Adrenal gland (tissue), 5 donors: ENCODE data around the gene AUTS2.

Experiments
- POLR2A ChIP-seq, 2 donors: fragments of 450-650 bp; IDR thresholded peaks; one replicate each; pipeline ENCODE4 v1.6.1; 2017; ENCODE audit warnings: antibody characterized with exemption in 2 of 2, mild to moderate bottlenecking in 2 of 2, moderate library complexity in 1 of 2
- TF ChIP-seq, protein P1 (sequence below), 6 experiments: fragments of 450-650 bp in 4 of 6; fragments of 200-600 bp in 2 of 6; sonication (generic) in 1 of 6; IDR thresholded peaks; 1 replicate in 5 of 6; 2 replicates in 1 of 6; pipeline versions ENCODE4 v1.5.1 to v1.8.0; 2016 to 2021; ENCODE audit warnings: antibody characterized with exemption in 6 of 6, mild to moderate bottlenecking in 2 of 6, moderate library complexity in 1 of 6
- donor health status: DM: no; HTN: no; CAD: no.

GRCh38 chr7:70016044-70016770 is 417.9 kb downstream of the AUTS2 start:
- TF ChIP-seq, protein P1, sequence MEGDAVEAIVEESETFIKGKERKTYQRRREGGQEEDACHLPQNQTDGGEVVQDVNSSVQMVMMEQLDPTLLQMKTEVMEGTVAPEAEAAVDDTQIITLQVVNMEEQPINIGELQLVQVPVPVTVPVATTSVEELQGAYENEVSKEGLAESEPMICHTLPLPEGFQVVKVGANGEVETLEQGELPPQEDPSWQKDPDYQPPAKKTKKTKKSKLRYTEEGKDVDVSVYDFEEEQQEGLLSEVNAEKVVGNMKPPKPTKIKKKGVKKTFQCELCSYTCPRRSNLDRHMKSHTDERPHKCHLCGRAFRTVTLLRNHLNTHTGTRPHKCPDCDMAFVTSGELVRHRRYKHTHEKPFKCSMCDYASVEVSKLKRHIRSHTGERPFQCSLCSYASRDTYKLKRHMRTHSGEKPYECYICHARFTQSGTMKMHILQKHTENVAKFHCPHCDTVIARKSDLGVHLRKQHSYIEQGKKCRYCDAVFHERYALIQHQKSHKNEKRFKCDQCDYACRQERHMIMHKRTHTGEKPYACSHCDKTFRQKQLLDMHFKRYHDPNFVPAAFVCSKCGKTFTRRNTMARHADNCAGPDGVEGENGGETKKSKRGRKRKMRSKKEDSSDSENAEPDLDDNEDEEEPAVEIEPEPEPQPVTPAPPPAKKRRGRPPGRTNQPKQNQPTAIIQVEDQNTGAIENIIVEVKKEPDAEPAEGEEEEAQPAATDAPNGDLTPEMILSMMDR (IDR thresholded peaks at IDR 0.05) = no peak
- TF ChIP-seq POLR2A (IDR thresholded peaks at IDR 0.05) = no peak
